ENCODE measurements around the gene RASSF5. TPM values are rescaled to one million over a fixed set of nuclear protein-coding genes. Genes with fewer than 3 reads are reported as not detected.
A peak's percentile ranks its signal among the peaks of the same experiment; 100 is the strongest.

The RASSF5 gene
- total RNA-seq, 1 donor from 2014 or later, result 116 TPM

DNA sequence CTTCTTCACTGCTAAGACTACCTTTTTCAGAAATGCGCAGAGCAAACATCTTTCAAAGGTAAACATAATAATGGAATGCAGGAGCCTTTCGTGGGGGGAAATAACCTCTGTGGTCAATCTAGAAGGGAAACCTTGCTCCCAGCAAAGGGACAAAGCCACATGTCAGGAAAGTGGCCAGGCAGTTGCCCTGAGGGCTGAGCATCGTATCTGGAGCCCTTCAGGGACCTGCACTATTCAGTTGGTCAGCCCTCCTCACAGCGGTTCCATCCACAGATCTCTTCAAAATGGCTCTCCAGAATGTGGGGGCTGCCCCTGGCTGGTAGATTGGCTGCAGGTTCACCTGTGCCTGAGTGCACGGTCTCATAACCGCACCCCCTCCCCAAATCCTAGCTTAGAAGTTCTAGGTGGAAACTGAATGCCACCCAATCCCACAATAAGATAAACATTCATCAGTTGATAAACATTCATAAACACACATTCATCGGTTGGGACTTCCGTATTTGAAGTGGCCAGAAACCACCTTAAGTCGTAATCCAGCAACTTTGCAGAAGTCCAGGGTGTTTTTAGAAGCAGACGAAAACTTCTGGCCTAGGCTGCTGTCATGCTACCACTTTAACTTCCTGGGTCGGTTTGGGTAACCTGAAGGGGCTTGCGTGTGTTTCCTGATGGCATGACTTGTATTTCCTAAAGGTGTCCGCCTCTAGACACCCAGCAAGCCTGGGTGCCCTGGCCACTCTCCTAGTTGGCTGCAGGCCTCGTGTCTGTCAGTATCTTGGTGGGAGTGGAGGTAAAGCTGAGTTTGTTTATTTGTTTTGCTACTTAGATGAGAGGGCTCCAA lies 50.5 kb downstream of the RASSF5 start:
- Mint-ChIP-seq H3K36me3 (ENCODE audit: low read depth) (peaks cover 46% of the 10 kb centered on the region), H3K27ac (peak overlapping the region; percentile 96), H3K4me1 (peaks cover 75% of the 10 kb centered on the region), H3K27me3 (no peaks in the 10 kb centered on the region), H3K4me3 (peak overlapping the region; percentile 96), H3K9me3 (no peaks in the 10 kb centered on the region)
- CTCF ChIA-PET, result interaction anchor here (4.2 to 11.6 kb wide), 2 partner anchors 12 to 25 kb away, joined by 32 to 132 read pairs; no protein-coding TSS in a partner anchor
- TF ChIP-seq, protein P1, sequence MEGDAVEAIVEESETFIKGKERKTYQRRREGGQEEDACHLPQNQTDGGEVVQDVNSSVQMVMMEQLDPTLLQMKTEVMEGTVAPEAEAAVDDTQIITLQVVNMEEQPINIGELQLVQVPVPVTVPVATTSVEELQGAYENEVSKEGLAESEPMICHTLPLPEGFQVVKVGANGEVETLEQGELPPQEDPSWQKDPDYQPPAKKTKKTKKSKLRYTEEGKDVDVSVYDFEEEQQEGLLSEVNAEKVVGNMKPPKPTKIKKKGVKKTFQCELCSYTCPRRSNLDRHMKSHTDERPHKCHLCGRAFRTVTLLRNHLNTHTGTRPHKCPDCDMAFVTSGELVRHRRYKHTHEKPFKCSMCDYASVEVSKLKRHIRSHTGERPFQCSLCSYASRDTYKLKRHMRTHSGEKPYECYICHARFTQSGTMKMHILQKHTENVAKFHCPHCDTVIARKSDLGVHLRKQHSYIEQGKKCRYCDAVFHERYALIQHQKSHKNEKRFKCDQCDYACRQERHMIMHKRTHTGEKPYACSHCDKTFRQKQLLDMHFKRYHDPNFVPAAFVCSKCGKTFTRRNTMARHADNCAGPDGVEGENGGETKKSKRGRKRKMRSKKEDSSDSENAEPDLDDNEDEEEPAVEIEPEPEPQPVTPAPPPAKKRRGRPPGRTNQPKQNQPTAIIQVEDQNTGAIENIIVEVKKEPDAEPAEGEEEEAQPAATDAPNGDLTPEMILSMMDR (IDR thresholded peaks at IDR 0.05), result no peak
- POLR2A ChIA-PET, result interaction anchor here (0.7 to 12.6 kb wide), 11 partner anchors 9 to 88 kb away, joined by 3 to 343 read pairs (median 5); partner anchors contain the start of gene IKBKE
- peak; percentile 10 for ATAC-seq (ENCODE audit: low read depth)
- DNase-seq, result no peak
- intact Hi-C loops (cut with micrococcal nuclease), result loop anchor here (1.0 kb wide), 1 partner anchor 13 kb away; no protein-coding TSS in a partner anchor

- DNase-seq, result no peak
- peaks cover 57% of the 10 kb centered on the region for H3K36me3 Mint-ChIP-seq (ENCODE audit: low read depth)
- ChIA-PET CTCF (interaction anchor here (1.1 to 11.6 kb wide), 6 partner anchors 14 to 69 kb away, joined by 3 to 132 read pairs (median 3); no protein-coding TSS in a partner anchor), POLR2A (interaction anchor here (0.9 to 12.6 kb wide), 7 partner anchors 12 to 89 kb away, joined by 4 to 343 read pairs (median 7); partner anchors contain the start of gene IKBKE)
- ATAC-seq (ENCODE audit: low read depth), result peak; percentile 25
- intact Hi-C loops (cut with micrococcal nuclease), result loop anchor here (1.0 kb wide), 3 partner anchors 11 to 20 kb away; no protein-coding TSS in a partner anchor
- H3K27ac Mint-ChIP-seq, result peak overlapping the region; percentile 96
- H3K4me1 Mint-ChIP-seq, result peaks cover 84% of the 10 kb centered on the region
- H3K9me3 Mint-ChIP-seq, result no peaks in the 10 kb centered on the region
- H3K4me3 Mint-ChIP-seq, result peak overlapping the region; percentile 96
- TF ChIP-seq, protein P1 (IDR thresholded peaks at IDR 0.05), result no peak
- H3K27me3 Mint-ChIP-seq, result no peaks in the 10 kb centered on the region
Measured at GRCh38 chr1:206558794-206559671, 51.7 kb downstream of the RASSF5 start.

- Mint-ChIP-seq H3K4me3 (peak overlapping the region; percentile 96), H3K9me3 (no peaks in the 10 kb centered on the region), H3K4me1 (peaks cover 86% of the 10 kb centered on the region), H3K36me3 (ENCODE audit: low read depth) (peaks cover 63% of the 10 kb centered on the region), H3K27me3 (no peaks in the 10 kb centered on the region), H3K27ac (peak overlapping the region; percentile 96)
- ChIA-PET POLR2A (interaction anchor here (0.9 to 12.6 kb wide), 4 partner anchors 15 to 90 kb away, joined by 5 to 343 read pairs (median 8); partner anchors contain the start of gene IKBKE), CTCF (interaction anchor here (1.1 to 11.6 kb wide), 6 partner anchors 14 to 69 kb away, joined by 3 to 132 read pairs (median 3); no protein-coding TSS in a partner anchor)
- ATAC-seq (ENCODE audit: low read depth), result no peak
- TF ChIP-seq, protein P1 (IDR thresholded peaks at IDR 0.05), result no peak
- intact Hi-C loops (cut with micrococcal nuclease), result loop anchor here (1.0 kb wide), 3 partner anchors 11 to 20 kb away; no protein-coding TSS in a partner anchor
- DNase-seq, result no peak
Measured at GRCh38 chr1:206559672-206559995, 52.3 kb downstream of the RASSF5 start.

DNA sequence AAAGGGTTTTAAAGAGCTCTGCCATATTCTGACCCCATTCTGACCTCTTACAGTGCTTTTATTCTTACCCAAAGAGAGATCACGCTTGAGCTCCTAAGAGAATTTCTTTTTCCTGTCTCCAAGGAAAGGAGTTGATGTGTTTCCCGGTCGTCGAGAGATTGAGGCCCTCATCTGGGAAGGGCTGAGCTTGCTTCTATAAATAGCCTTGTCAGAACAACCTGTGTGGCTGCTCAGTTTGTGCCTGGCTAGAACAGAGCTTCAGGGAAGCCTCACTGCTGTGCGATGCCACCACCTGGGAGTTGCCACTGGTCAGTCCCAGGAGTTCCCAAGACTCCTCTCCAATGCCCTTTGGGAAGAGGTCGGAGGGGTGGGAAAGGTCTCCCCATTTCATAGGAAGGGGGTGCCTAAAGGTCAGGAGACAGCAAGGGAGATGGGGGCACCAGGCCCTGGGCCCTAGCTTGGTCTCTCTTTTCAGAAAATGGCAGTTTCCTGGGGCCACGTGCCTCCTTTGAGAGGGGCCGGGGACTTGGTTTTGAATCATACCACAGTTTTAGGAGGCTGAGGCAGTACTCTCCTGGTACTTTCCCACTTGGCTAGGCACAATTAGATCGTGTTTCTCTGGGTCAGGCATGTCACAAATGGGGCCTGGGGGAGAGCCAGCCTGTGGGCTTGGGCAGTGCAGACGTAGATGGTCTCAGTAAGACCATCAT lies 52.8 kb downstream of the RASSF5 start:
- TF ChIP-seq, protein P1 (IDR thresholded peaks at IDR 0.05), result no peak
- intact Hi-C loops (cut with micrococcal nuclease), result no loop called here
- H3K36me3 Mint-ChIP-seq (ENCODE audit: low read depth), result peaks cover 68% of the 10 kb centered on the region
- DNase-seq (no peak), ATAC-seq (ENCODE audit: low read depth) (no peak)
- ChIA-PET POLR2A (interaction anchor here (0.9 to 12.6 kb wide), 3 partner anchors 15 to 90 kb away, joined by 7 to 343 read pairs (median 9); partner anchors contain the start of gene IKBKE), CTCF (interaction anchor here (1.6 to 11.6 kb wide), 4 partner anchors 15 to 70 kb away, joined by 3 to 132 read pairs (median 18); no protein-coding TSS in a partner anchor)
- H3K9me3 Mint-ChIP-seq, result no peaks in the 10 kb centered on the region
- H3K27me3 Mint-ChIP-seq, result no peaks in the 10 kb centered on the region
- H3K27ac Mint-ChIP-seq, result peak overlapping the region; percentile 96
- peak overlapping the region; percentile 96 for H3K4me3 Mint-ChIP-seq
- peaks cover 86% of the 10 kb centered on the region for H3K4me1 Mint-ChIP-seq

Data from activated B cell treated with CpG ODN at 0.5 μM for 24 hours (primary cell).